Glutamatergic neuron (in vitro differentiated cells): Measurements from ENCODE around the gene PLCL1. TPM values are rescaled to one million over a fixed set of nuclear protein-coding genes. Genes with fewer than 3 reads are reported as not detected.

Experiments used
- DNase-seq: peaks from one replicate; pipeline ENCODE4 v3.0.0; 2022
- H3K27ac Mint-ChIP-seq: one replicate; pipeline ENCODE4 v1.8.0; 2020; ENCODE audit warnings: mild to moderate bottlenecking, mixed read lengths, inconsistent platforms; ENCODE audit not compliant: unreplicated experiment
- H3K27me3 Mint-ChIP-seq: one replicate; pipeline ENCODE4 v1.8.0; 2020; ENCODE audit warnings: mild to moderate bottlenecking, moderate library complexity, mixed read lengths, inconsistent platforms; ENCODE audit not compliant: unreplicated experiment
- H3K36me3 Mint-ChIP-seq: one replicate; pipeline ENCODE4 v1.8.0; 2020; ENCODE audit warnings: mild to moderate bottlenecking, mixed read lengths, inconsistent platforms; ENCODE audit not compliant: unreplicated experiment
- H3K4me1 Mint-ChIP-seq: one replicate; pipeline ENCODE4 v1.8.0; 2020; ENCODE audit warnings: mild to moderate bottlenecking, low read depth, mixed read lengths, inconsistent platforms; ENCODE audit not compliant: unreplicated experiment
- H3K4me3 Mint-ChIP-seq: one replicate; pipeline ENCODE4 v1.8.0; 2020; ENCODE audit warnings: mild to moderate bottlenecking, mixed read lengths, inconsistent platforms; ENCODE audit not compliant: unreplicated experiment
- H3K9me3 Mint-ChIP-seq: one replicate; pipeline ENCODE4 v1.8.0; 2020; ENCODE audit warnings: mild to moderate bottlenecking, moderate library complexity, mixed read lengths, inconsistent platforms; ENCODE audit not compliant: unreplicated experiment
- total RNA-seq: library from RNA; stranded (reverse); fragmentation: NEBNext Ultra II Directional; extraction: Animal tissue kit (Norgen Biotek cat#: 25700); gene quantifications from one replicate; pipeline ENCODE4 v1.2.1, GENCODE V29; 2021; ENCODE audit not compliant: unreplicated experiment
- TF ChIP-seq, protein P1 (sequence below): fragments of 200-600 bp; sonication (generic); IDR thresholded peaks from one replicate; pipeline ENCODE4 v1.5.0; 2021; ENCODE audit not compliant: partially characterized antibody, unreplicated experiment

The PLCL1 gene
- total RNA-seq, 1 donor from 2014 or later: 28.8 TPM

DNA sequence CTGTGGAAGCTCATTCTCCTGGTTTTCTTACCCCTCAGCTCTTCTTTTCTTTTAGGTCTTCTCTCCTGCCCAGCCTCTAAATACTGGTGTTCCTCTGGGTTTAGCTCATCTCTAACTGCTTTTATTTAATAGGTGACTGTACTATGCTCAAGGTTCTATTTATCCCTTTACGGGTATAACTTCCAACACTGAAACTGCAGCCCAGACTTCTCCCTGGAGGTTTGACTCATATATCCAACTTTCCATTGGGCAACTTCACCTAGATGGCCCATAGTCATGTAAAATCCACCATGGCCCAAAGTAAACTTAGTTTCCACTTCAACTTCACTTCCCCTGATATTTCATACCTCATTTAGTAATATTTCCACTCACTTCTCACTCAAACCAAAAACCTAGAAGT, 273.1 kb downstream of the PLCL1 start:
- Mint-ChIP-seq H3K4me3 (no peak overlapping the region), H3K9me3 (peaks cover 1% of the 10 kb centered on the region), H3K4me1 (peaks cover 24% of the 10 kb centered on the region), H3K27me3 (peaks cover 2% of the 10 kb centered on the region), H3K27ac (no peak overlapping the region), H3K36me3 (no peaks in the 10 kb centered on the region)
- TF ChIP-seq, protein P1, sequence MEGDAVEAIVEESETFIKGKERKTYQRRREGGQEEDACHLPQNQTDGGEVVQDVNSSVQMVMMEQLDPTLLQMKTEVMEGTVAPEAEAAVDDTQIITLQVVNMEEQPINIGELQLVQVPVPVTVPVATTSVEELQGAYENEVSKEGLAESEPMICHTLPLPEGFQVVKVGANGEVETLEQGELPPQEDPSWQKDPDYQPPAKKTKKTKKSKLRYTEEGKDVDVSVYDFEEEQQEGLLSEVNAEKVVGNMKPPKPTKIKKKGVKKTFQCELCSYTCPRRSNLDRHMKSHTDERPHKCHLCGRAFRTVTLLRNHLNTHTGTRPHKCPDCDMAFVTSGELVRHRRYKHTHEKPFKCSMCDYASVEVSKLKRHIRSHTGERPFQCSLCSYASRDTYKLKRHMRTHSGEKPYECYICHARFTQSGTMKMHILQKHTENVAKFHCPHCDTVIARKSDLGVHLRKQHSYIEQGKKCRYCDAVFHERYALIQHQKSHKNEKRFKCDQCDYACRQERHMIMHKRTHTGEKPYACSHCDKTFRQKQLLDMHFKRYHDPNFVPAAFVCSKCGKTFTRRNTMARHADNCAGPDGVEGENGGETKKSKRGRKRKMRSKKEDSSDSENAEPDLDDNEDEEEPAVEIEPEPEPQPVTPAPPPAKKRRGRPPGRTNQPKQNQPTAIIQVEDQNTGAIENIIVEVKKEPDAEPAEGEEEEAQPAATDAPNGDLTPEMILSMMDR: no peak
- DNase-seq: no peak

DNA sequence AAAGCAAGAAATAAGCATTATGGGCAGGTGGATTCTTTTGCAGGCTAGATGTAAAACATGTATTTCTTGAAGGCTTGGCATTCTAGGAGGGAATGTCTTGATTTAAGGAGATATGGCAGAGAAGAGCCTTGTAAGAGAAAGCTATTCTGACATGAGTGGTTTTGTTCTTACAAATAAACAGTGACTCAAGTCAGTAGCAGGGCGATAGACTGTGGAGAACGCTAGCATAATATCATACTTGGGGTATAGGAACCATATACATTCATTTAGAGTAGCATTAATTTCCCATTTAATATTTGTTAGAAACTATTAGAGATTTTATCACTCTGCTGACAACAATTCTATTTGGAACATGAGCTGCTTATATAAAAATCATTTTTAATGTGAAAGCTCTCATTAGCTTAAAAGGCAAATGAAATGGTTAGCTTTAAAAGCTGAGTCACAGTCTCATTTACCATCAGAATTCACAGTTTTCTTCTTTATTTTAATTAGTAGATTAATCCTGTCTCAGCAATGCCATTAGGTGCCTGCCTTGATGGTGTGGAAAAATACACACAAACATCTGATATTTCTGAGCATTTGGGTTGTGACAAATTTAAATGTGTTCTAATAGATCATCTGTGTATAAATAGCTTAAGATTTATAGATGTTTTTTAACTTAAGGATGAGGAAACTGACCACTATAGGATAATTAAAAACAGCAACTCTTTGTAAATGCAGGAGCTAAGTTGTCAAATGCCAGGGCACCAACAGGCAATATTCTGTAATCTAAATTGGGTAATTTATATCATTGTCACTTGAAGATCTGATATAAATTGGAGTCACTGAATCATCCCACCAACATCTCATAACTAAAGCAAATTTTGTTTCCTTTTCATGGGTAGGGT, 276.7 kb downstream of the PLCL1 start:
- Mint-ChIP-seq H3K4me1 (peaks cover 2% of the 10 kb centered on the region), H3K9me3 (peaks cover 8% of the 10 kb centered on the region), H3K27ac (no peak overlapping the region), H3K36me3 (peaks cover 19% of the 10 kb centered on the region), H3K4me3 (peak overlapping the region; percentile 33), H3K27me3 (peaks cover 2% of the 10 kb centered on the region)
- TF ChIP-seq, protein P1: no peak
- no peak for DNase-seq

DNA sequence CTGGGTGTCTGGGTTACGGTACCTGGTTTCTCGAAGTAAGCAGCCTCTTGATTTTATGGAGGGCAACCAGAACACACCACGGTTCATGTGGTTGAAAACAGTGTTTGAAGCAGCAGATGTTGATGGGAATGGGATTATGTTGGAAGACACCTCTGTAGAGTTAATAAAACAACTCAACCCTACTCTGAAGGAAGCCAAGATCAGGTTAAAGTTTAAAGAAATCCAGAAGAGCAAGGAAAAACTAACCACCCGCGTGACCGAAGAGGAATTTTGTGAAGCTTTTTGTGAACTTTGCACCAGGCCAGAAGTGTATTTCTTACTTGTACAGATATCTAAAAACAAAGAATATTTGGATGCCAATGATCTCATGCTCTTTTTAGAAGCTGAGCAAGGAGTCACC, 279.8 kb downstream of the PLCL1 start:
- peaks cover 19% of the 10 kb centered on the region for H3K36me3 Mint-ChIP-seq
- TF ChIP-seq, protein P1: no peak
- peaks cover 7% of the 10 kb centered on the region for H3K9me3 Mint-ChIP-seq
- H3K4me1 Mint-ChIP-seq: no peaks in the 10 kb centered on the region
- no peak for DNase-seq
- no peak overlapping the region for H3K4me3 Mint-ChIP-seq
- H3K27me3 Mint-ChIP-seq: peaks cover 2% of the 10 kb centered on the region
- H3K27ac Mint-ChIP-seq: no peak overlapping the region

DNA sequence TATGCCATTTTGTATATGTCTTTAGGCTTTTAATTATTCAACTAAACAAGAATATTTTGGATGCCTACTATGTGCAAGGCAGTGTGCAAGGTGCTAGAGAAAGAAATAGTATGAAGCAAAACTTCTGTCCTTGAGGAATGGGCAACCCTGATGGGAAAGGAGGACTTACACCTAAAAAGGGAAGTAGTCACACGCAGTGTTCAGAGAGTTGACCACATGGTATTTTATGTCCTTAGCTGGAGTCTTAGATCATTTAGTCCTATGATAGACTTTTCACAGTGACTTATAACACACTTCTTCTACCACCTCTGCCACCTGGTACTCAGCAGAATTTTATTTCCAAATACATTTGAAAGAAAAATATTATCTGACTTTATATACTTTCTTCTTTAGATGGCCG, 291.6 kb downstream of the PLCL1 start:
- Mint-ChIP-seq H3K4me1 (peaks cover 8% of the 10 kb centered on the region), H3K27ac (no peak overlapping the region), H3K27me3 (peaks cover 2% of the 10 kb centered on the region), H3K4me3 (no peak overlapping the region), H3K36me3 (peaks cover 4% of the 10 kb centered on the region), H3K9me3 (peaks cover 2% of the 10 kb centered on the region)
- no peak for DNase-seq
- TF ChIP-seq, protein P1: no peak

DNA sequence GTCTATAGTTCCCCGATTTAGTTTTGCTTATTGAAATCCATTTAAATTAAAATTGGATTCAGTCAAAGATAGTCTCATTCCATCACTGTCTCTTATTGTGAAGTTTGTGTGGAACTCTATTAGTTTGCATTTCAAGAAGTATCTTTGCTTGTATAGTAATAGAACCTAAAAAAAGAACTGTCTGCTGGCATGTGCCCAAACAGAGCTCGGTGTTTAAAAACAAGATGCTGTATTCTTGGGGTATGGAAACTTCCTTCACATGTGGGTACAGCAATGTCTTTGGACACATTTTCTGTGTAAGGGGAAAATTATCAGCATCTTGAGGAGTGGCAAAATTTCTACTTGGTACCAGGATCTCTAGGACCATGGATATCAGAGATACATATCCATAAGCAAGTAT, 292.6 kb downstream of the PLCL1 start:
- H3K27ac Mint-ChIP-seq: no peak overlapping the region
- H3K27me3 Mint-ChIP-seq: peaks cover 2% of the 10 kb centered on the region
- TF ChIP-seq, protein P1: no peak
- peaks cover 4% of the 10 kb centered on the region for H3K36me3 Mint-ChIP-seq
- H3K4me3 Mint-ChIP-seq: no peak overlapping the region
- H3K4me1 Mint-ChIP-seq: peaks cover 8% of the 10 kb centered on the region
- H3K9me3 Mint-ChIP-seq: peaks cover 4% of the 10 kb centered on the region
- no peak for DNase-seq
